ENCODE data around the gene WDR73. TPM values are rescaled to one million over a fixed set of nuclear protein-coding genes. Genes with fewer than 3 reads are reported as not detected.
"Not testable (repeated sequence)": the region's sequence is repeated elsewhere in the genome, so short reads cannot be mapped to it uniquely, and the experiment has no call there.

Gene WDR73
- total RNA-seq, 1 donor from 2014 or later: 69.8 TPM

DNA sequence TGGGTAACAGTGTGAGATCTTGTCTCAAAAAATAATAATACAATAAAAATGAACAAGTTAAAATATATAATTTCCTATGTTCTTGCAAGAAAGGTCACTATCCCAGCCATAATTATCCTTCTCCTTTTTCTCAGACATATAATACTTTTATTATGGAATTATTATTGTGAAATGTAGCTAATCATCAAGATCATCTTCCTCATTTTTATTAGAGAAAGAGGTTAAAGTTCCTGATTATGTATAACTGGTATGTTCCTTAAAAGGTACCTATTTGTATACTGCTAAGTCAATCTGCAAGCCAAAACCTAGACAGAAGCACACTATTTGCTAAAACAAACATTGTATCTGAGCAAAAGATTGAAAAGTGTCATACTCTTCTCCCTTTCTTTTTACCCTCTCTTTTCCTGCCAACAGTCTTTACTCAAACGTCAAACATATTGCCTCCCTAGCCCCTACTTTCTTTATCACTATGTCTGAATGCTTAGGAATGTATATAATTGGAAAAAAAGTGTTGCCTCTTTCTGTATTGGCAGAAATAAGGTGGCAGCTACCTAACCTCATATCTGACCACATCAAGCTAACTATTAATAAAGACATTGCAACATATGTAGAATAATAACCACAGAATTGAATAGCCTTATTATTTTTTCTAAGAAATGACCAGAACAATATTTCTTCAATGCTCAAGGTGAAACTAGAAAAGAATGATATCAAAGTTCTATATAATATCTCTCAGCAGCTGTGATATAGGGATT is 43.3 kb upstream of the WDR73 start:
- TF ChIP-seq, protein P1, sequence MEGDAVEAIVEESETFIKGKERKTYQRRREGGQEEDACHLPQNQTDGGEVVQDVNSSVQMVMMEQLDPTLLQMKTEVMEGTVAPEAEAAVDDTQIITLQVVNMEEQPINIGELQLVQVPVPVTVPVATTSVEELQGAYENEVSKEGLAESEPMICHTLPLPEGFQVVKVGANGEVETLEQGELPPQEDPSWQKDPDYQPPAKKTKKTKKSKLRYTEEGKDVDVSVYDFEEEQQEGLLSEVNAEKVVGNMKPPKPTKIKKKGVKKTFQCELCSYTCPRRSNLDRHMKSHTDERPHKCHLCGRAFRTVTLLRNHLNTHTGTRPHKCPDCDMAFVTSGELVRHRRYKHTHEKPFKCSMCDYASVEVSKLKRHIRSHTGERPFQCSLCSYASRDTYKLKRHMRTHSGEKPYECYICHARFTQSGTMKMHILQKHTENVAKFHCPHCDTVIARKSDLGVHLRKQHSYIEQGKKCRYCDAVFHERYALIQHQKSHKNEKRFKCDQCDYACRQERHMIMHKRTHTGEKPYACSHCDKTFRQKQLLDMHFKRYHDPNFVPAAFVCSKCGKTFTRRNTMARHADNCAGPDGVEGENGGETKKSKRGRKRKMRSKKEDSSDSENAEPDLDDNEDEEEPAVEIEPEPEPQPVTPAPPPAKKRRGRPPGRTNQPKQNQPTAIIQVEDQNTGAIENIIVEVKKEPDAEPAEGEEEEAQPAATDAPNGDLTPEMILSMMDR (IDR thresholded peaks at IDR 0.05; ENCODE audit: unreplicated experiment): no peak
- no peak overlapping the region for H3K27ac Mint-ChIP-seq
- DNase-seq (ENCODE audit: low spot score, unreplicated experiment): no peak
- H3K4me1 Mint-ChIP-seq (ENCODE audit: low read depth): peaks cover 5% of the 10 kb centered on the region
- no peaks in the 10 kb centered on the region for H3K9me3 Mint-ChIP-seq (ENCODE audit: low read depth)
- no peak overlapping the region for H3K4me3 Mint-ChIP-seq (ENCODE audit: low read depth)
- peaks cover 2% of the 10 kb centered on the region for H3K36me3 Mint-ChIP-seq (ENCODE audit: insufficient read depth)
- H3K27me3 Mint-ChIP-seq: no peaks in the 10 kb centered on the region

DNA sequence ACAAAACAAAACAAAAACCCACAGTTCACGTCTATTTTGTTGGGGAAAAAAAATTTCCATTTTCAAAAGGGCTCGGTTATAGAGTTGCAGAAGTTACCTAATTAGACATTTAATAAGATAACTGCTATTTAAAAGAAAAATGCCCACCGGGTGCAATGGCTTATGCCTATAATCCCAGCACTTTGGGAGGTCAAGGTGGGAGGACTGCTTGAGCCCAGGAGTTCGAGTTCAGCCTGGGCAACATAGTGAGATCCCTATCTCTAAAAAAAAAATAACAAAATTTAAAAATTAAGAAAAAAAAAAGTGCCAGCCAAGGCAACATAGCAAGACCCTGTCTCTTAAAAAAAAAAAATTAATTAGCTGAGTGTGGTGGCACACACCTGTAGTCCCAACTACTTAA is 42.7 kb upstream of the WDR73 start:
- Mint-ChIP-seq H3K4me3 (ENCODE audit: low read depth) (no peak overlapping the region), H3K27me3 (no peaks in the 10 kb centered on the region), H3K9me3 (ENCODE audit: low read depth) (no peaks in the 10 kb centered on the region), H3K27ac (no peak overlapping the region), H3K36me3 (ENCODE audit: insufficient read depth) (peaks cover 4% of the 10 kb centered on the region), H3K4me1 (ENCODE audit: low read depth) (peaks cover 5% of the 10 kb centered on the region)
- no peak for DNase-seq (ENCODE audit: low spot score, unreplicated experiment)
- TF ChIP-seq, protein P1 (IDR thresholded peaks at IDR 0.05; ENCODE audit: unreplicated experiment): no peak

DNA sequence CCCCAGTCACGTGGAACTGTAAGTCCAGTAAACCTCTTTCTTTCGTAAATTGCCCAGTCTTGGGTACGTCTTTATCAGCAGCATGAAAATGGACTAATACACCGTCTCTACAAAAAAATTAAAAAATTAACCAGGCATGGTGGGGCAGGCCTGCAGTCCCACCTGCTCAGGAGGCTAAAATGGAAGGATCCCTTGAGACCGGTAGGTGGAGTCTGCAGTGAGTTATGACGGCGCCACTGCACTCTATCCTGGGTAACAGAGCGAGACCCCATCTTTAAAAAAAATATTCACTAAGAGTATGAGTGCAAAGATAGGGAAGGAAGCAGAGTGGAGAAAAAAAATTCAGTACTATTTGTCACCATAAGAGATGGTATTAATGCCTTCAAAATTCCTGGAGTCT is 36.3 kb upstream of the WDR73 start:
- TF ChIP-seq, protein P1 (IDR thresholded peaks at IDR 0.05; ENCODE audit: unreplicated experiment): no peak
- Mint-ChIP-seq H3K36me3 (ENCODE audit: insufficient read depth) (peaks cover 19% of the 10 kb centered on the region), H3K9me3 (ENCODE audit: low read depth) (no peaks in the 10 kb centered on the region), H3K27me3 (no peaks in the 10 kb centered on the region), H3K27ac (no peak overlapping the region), H3K4me1 (ENCODE audit: low read depth) (no peaks in the 10 kb centered on the region), H3K4me3 (ENCODE audit: low read depth) (no peak overlapping the region)
- DNase-seq (ENCODE audit: low spot score, unreplicated experiment): no peak

DNA sequence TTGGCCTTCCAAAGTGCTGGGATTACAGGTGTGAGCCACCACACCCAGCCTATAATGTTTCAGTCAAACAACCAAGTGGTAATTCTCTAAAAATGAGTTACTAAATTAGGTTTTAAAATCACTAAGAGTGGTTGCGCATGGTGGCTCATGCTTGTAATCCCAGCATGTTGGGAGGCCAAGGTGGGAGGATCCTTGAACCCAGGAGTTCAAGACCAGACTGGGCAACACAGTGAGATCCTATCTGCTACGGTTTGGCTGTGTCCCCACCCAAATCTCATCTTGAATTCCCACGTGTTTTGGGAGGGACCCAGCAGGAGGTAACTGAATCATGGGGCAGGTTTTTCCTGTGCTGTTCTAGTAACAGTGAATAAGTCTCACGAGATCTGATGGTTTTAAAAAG is 35.8 kb upstream of the WDR73 start:
- Mint-ChIP-seq H3K9me3 (ENCODE audit: low read depth) (no peaks in the 10 kb centered on the region), H3K27me3 (no peaks in the 10 kb centered on the region), H3K36me3 (ENCODE audit: insufficient read depth) (peaks cover 22% of the 10 kb centered on the region), H3K4me1 (ENCODE audit: low read depth) (no peaks in the 10 kb centered on the region), H3K27ac (no peak overlapping the region), H3K4me3 (ENCODE audit: low read depth) (no peak overlapping the region)
- TF ChIP-seq, protein P1 (IDR thresholded peaks at IDR 0.05; ENCODE audit: unreplicated experiment): no peak
- DNase-seq (ENCODE audit: low spot score, unreplicated experiment): no peak

DNA sequence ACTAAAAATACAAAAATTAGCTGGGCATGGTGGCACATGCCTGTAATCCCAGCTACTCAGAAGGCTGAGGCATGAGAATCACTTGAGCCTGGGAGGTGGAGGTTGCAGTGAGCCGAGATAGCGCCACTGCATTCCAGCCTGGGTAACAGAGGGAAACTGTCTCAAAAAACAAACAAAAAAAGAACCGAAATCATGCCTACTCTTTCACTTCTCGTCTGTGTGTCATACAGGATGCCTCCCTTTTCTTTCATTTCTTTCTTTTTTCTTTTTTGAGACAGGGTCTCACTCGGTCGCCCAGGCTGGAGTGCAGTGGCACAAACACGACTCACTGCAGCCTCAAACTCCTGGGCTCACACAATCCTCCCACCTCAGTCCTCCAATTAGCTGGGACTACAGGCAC is 32.4 kb upstream of the WDR73 start:
- H3K9me3 Mint-ChIP-seq (ENCODE audit: low read depth); H3K27me3 Mint-ChIP-seq; H3K4me1 Mint-ChIP-seq (ENCODE audit: low read depth); H3K4me3 Mint-ChIP-seq (ENCODE audit: low read depth); H3K27ac Mint-ChIP-seq; DNase-seq (ENCODE audit: low spot score, unreplicated experiment): not testable (repeated sequence)
- H3K36me3 Mint-ChIP-seq (ENCODE audit: insufficient read depth): peaks cover 27% of the 10 kb centered on the region

DNA sequence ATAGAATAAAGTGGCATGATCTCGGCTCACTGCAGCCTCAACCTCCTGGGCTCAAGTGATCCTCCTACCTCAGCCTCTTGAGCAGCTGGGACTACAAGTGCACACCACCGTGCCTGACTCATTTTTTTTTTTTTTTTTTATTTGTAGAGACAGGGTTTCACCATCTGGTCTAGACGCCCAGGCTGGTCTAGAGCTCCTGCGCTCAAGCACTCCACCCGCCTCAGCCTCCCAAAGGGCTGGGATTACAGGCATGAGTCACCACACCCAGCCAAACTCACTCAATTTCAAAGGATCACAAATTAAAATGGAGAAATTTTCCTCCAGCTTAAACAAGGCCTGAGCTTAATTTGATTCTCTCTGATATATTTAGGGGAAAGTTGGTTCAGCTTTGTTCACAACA is 31.2 kb upstream of the WDR73 start:
- Mint-ChIP-seq H3K9me3 (ENCODE audit: low read depth) (no peaks in the 10 kb centered on the region), H3K4me1 (ENCODE audit: low read depth) (no peaks in the 10 kb centered on the region), H3K27me3 (no peaks in the 10 kb centered on the region), H3K36me3 (ENCODE audit: insufficient read depth) (peaks cover 27% of the 10 kb centered on the region), H3K4me3 (ENCODE audit: low read depth) (no peak overlapping the region), H3K27ac (no peak overlapping the region)
- DNase-seq (ENCODE audit: low spot score, unreplicated experiment): no peak
- TF ChIP-seq, protein P1 (IDR thresholded peaks at IDR 0.05; ENCODE audit: unreplicated experiment): no peak
